SW 1271 (cell line): ENCODE data around the gene ADAMTSL3.
A peak's percentile ranks its signal among the peaks of the same experiment; 100 is the strongest.

Experiments
- DNase-seq, 2 experiments: peaks; one replicate each; lab custom pipeline; 2025; lab: John Stamatoyannopoulos, UW

Gene ADAMTSL3

GRCh38 chr15:83653639-83654378, at the start of gene ADAMTSL3:
Gene ADAMTSL3, plus strand, starts transcription at chr15:83654123. Its CDS starts 1,639 bp downstream, at chr15:83655762.
- DNase-seq = peak in 1 of 2 experiments; percentile 21

GRCh38 chr15:83604549-83604948, 49.4 kb upstream of the ADAMTSL3 start:
- DNase-seq = no peak

DNA sequence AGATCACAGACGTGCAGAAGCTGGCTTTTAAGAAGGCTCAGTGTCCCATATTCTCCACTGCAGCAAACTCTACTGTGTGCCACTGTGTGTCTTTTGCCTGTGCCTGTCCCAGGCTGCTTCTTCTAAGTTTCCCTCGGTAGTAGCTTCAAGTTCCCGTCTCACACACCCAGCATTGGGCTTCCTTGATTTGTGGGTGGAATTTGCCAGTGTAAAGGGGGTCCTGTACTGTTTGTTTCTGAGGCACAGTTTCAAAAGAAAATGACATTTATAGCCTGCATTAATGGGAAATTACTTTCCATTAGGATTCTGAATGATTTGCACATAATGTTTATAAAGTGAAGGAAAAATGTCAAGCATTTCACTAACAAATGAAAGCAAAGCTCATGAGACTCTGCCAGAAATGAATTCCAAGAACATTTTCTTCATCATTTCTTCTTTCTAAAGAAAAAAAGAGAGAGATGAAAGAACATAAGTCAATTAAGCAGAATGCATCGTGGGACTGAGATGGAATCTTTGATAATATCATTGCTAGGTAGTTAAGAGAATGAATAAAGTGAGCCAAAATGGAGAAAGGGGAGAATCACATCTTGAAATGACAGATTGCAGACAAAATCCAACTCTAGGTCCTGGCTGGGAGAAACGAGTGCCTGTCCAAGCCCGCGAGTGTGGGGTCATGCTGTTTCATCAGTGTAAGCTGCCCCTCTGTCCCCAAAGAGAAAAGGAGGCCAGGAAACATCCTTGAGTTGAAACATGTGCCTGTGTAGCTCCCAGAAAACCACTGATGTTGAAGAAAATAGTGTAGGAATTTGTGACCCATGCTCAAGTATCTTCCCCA, 48.6 kb upstream of the ADAMTSL3 start:
- no peak for DNase-seq

DNA sequence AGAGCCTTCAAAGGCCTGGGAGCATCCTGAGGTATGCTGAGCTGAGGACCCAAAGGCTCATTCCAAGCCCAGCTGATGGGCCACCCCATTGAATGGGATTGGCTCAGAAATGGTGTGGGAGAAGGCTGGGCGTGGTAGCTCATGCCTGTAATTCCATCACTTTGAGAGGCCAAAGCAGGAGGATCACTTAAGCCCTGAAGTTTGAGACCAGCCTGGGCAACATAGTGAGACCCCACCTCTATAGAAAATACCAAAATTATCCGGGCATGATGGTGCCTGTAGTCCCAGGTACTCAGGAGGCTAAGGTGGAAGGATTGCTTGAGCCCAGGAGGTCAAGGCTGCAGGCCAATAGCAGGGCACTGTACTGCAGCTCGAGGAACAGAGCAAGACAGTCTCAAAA, 43.8 kb upstream of the ADAMTSL3 start:
- DNase-seq = no peak

DNA sequence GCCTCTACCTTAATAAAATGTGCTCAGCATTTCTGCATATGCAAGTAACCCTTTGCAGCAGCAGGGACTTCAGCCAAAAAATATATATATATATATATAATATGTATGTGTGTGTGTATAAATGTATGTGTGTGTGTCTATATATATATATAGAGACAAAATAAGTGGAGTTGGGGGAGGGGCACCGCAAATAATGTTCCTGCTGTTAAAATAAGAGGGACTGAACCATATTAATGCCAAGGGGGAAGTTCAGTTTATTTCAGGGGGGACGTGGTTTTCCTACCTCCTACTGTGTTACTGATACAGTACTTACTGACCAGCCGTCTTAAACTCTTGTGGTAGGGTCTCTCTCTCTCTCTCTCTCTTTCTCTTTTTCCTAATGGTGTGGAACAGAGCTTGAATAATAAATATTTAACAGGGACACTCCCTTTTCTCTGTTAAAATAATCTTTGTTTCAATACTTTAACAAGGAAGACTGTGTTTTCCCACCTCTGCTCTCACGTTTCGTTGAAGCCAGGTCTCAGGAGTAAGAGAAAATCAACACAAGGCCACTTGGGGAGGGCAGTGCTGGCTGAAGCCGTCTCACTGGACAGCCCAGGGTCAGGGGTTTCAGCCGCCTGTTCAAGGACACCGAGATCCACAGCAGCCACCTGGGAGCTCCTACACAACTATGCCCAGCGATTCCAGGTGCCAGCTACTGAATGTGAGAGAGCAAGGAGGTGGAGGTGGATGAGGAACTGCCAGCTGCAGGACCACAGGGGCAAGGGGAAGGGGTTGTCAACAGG, 42.8 kb upstream of the ADAMTSL3 start:
- no peak for DNase-seq

- DNase-seq = no peak
Measured at GRCh38 chr15:83612226-83612625, 41.7 kb upstream of the ADAMTSL3 start.

GRCh38 chr15:83612898-83613635, 40.9 kb upstream of the ADAMTSL3 start:
- DNase-seq = no peak

DNA sequence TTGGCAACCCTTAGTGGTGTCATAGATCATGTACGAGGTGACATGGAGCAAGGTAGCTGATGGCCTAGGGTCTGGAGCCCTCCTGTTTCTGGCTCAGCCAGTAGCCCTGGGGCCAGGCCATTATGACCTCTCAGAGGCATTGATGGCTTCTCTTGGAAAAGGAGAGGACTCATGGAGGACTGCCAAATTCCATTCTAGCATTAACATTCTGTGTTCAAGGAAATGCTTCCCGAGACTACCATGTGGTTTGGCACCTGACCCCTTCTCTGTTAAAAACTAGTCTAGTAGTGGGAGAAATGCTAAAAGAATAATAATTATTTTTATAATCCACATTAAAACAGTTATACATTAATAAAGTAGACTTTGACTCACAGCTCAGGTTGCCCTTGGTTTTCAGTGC, 40.2 kb upstream of the ADAMTSL3 start:
- DNase-seq = no peak

DNA sequence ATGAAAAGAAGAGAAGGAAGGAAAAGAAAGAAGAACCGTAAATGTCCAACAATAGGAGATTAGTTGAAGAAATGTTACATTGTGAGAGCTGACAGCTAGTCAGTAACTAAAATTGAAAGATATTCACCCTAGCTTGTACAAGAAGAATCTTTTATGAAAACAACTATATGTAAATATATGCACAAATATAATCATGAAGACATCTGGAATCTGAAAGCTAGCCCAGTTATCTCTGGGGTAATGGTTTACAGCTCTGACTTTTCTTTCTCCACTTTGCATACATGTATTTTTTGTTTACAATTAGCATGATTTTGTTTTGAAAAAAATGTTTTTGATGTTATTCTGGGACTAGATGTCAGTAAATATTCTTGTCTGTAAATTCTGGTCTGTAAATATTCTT, 37.1 kb upstream of the ADAMTSL3 start:
- DNase-seq = no peak

- DNase-seq = no peak
Measured at GRCh38 chr15:83626171-83626802, 27.6 kb upstream of the ADAMTSL3 start.

GRCh38 chr15:83631534-83631933, 22.4 kb upstream of the ADAMTSL3 start:
- no peak for DNase-seq

DNA sequence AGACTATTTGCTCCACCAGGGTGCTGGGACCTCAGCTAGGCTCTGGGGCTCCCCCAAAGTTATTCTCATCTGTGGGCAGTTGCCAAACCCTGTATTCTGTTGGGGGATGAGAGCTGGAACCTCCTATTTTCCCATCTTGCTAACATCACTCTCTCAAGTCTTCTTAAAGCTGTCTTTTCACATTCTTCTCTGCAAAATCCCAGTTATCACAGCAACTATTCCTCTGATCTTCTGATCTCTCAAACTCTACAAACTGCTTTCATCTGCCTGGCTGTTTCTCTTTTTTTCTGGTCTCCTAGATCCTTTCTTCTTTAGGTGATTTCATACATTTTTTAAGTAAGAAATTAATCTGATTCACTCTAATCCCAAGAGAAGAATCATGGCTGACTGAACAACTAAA, 10.7 kb upstream of the ADAMTSL3 start:
- no peak for DNase-seq

GRCh38 chr15:83644439-83644838, 9.5 kb upstream of the ADAMTSL3 start:
- no peak for DNase-seq

- DNase-seq = no peak
Measured at GRCh38 chr15:83650831-83651230, 3.1 kb upstream of the ADAMTSL3 start.

- DNase-seq = no peak
Measured at GRCh38 chr15:83651541-83651940, 2.4 kb upstream of the ADAMTSL3 start.

- no peak for DNase-seq
Measured at GRCh38 chr15:83652626-83653204, 1.2 kb upstream of the ADAMTSL3 start.

DNA sequence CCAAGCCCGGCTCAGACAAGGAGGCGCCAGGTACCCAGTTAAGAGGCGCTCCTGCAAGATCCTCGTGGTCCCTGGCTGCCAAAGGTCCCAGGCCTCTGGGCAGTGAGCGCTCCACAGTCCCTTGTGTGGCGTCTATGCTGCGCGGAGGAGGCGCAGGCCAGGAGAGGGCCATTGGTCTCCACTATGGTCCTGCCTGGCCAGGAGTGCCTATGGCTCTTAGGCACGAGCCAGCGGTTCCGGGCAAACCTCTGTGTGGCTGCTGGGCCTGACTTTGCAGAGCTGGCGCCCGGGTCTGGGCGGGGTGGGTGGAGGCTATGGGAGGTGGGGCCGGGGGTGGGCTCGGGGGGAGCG, 660 bp upstream of the ADAMTSL3 start:
- DNase-seq = no peak

DNA sequence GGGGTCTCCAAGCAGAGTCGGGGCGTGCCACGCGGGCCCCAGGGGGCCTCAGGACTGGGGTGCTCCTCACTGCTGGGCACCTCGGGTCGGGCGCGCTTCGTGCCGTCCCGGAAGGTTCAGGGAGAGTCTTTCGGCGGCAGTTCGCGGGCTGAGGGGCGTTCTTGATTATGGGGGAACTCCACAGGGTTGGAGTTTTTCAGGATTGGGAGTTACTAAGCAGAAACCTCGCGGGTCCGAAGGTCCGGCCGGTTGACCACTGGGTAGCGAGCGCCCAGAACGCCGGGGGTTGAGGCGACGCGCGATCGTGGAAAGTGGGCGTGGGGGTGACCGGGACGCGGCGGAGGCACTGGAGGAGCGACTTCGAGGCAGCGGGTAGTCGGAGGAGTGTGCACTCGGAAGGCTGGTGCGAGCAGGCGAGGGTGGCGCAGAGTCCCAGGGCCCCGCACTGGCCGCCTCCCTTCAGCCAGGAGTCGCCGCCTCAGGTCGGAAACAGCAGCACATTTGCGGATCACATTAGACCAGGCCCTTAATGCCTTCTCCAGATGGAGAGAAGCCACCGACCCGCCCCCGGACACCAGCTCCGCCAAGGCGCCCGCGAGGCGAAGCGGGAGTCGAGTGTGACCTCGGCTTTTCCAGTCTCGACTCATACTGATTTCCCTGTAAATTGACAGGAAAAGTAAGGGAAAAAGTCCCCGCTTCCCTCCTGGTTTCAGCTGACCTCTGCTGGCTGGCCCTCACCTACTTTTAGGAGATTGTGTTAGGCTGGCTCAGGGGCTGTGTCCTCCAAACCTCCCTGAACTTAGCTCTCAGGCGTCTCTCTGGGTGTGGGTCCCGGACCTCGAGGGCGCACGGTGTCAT, 685 bp downstream of the ADAMTSL3 start:
- no peak for DNase-seq

DNA sequence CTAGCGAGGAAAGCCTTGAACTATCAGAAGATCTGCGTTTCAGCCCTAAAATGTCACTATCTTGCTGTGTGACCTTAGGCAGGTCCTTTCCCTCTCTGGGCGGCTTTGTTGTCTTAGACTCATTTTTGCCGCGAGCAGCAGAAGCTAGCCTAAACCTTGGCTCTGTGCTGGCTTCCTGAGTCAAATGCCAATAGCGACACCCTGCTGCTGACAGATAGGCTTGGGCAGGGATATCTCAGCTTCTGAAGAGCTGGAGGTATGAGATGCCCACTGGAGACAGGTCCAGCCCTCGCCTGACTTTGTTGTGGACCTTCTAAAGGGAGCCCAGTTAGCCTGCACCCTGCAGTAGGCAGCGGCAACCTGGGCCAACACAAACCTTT, 1.3 kb downstream of the ADAMTSL3 start:
- DNase-seq = no peak

- no peak for DNase-seq
Measured at GRCh38 chr15:83656192-83656591, 2.3 kb downstream of the ADAMTSL3 start.
